Ovary (tissue), 9 donors: ENCODE measurements around the gene BTG2. TPM values are rescaled to one million over a fixed set of nuclear protein-coding genes. Genes with fewer than 3 reads are reported as not detected.

Source experiments
- DNase-seq, 5 donors: peaks; one replicate each; pipeline ENCODE4 v3.0.0-alpha.2; 2019 to 2020
- H3K27ac ChIP-seq, 2 donors: fragments of 200-600 bp; one replicate each; pipeline versions ENCODE4 v1.5.1 to v1.8.0; 2019 to 2022
- H3K27me3 ChIP-seq: fragments of 200-600 bp; one replicate; pipeline ENCODE4 v1.8.0; 2022
- H3K36me3 ChIP-seq: fragments of 200-600 bp; sonication (generic); one replicate; pipeline ENCODE4 v1.5.1; 2019
- H3K4me1 ChIP-seq: one replicate; pipeline ENCODE4 v1.8.1; 2013; ENCODE audit warnings: mild to moderate bottlenecking, moderate library complexity; ENCODE audit not compliant: insufficient read depth
- H3K4me3 ChIP-seq: fragments of 200-600 bp; sonication (generic); one replicate; pipeline ENCODE4 v1.5.1; 2017
- H3K9me3 ChIP-seq, 2 donors: fragments of 200-600 bp in 1 of 2; sonication (generic) in 1 of 2; one replicate each; pipeline versions ENCODE4 v1.5.1 to v1.8.1; 2013 to 2019; ENCODE audit warnings: mild to moderate bottlenecking in 1 of 2, moderate library complexity in 1 of 2
- EP300 ChIP-seq: sonication (generic); formaldehyde crosslinking; IDR thresholded peaks from one replicate; pipeline ENCODE4 v1.6.1; 2017; ENCODE audit warnings: antibody characterized with exemption
- POLR2A ChIP-seq: fragments of 450-650 bp; IDR thresholded peaks from one replicate; pipeline ENCODE4 v1.6.1; 2017; ENCODE audit warnings: antibody characterized with exemption, mild to moderate bottlenecking, moderate library complexity
- WGBS, 3 donors: extraction: QIAGEN DNeasy Blood & Tissue Kit in 1 of 3; methylation state at CpG; one replicate each; pipeline versions ENCODE4 v1.1.5 to v1.1.7; 2013 to 2017; 5-methylcytosine and 5-hydroxymethylcytosine counted together
- intact Hi-C, 4 donors: fragments of 100-400 bp; cut with DNase I; formaldehyde crosslinking; loops; one replicate each; pipeline versions ENCODE4 v1.11.0 to v1.15.1; 2022 to 2023
- polyA plus RNA-seq, 2 donors: library from polyadenylated mRNA; stranded (reverse); fragments of 200-250 nt in 1 of 2; fragments of 350-450 nt in 1 of 2; fragmentation: Illumina TruSeq in 1 of 2; extraction: RNeasy Lipid Tissue Mini Kit (QIAGEN cat#74804) in 1 of 2; gene quantifications; one replicate each; pipeline ENCODE4 v1.2.3, GENCODE V29; 2013 to 2014
- total RNA-seq, 7 donors: library from RNA; depleted of rRNA in 2 of 7; stranded (reverse); fragments of >200 nt in 2 of 7; fragmentation: NEBNext Ultra II Directional in 3 of 7; extraction: Animal tissue kit (Norgen Biotek cat#: 25700) in 3 of 7; gene quantifications; one replicate each; pipeline versions ENCODE4 v1.1.0 to v1.2.4, GENCODE V29; 2016 to 2023
- TF ChIP-seq, protein P1 (sequence below), 3 donors: fragments of 450-650 bp in 2 of 3; fragments of 200-600 bp in 1 of 3; IDR thresholded peaks; one replicate each; pipeline versions ENCODE4 v1.5.1 to v1.8.0; 2016 to 2022; ENCODE audit warnings: antibody characterized with exemption in 3 of 3, mild to moderate bottlenecking in 1 of 3
- donor health status: DM: no; HTN: no; CAD: no; lungs with moderate emphysema.
- donor health status: DM: no; HTN: no; CAD: no.
- donor health status: Bipolar disorder and iron deficiency.
- donor health status: DM: yes; HTN: yes; CAD: no.
- donor health status: DM: no; HTN: no; CAD: no.
- donor health status: DM: yes; HTN: yes; CAD: no.

BTG2 gene
- total and polyA plus RNA-seq, 9 donors: 113 to 395 (median 202) TPM

DNA sequence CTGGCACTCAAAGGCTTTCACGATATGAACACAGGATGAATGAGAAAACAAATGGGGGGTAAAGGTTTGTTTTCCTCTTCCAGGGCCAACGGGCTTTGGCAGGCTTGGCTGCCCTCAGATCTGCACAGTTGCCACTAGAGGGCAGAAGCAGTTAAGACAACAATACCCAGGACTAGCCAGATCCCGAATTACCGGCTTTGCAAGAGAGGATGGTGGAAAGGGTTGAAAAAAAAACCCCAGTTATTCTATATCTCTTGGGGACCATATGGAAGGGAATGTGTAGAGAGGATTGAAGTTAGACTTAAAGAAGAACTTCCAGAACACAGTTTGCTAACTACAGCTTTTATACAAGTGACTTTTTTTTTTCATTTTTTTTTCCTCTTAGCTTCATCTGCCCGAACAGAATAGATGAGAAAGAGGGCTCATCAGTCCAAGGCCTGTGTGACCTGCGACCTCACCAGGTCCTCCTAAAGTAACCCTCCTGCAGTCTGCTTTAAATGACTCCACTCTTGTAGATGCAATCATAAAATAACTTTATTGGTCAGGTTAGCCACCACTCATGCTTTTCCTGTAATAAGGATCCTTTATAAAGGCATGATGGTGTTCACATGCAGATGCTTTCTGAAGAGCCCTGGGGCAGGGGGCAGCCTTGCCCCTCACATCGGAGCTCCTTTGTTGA is 34.9 kb downstream of the BTG2 start:
- Histone ChIP-seq H3K4me1 (peaks cover 7% of the 10 kb centered on the region), H3K27ac (peak overlapping the region; percentile 67 to 74), H3K9me3 (no peaks in the 10 kb centered on the region), H3K4me3 (no peak overlapping the region), H3K27me3 (no peaks in the 10 kb centered on the region), H3K36me3 (no peaks in the 10 kb centered on the region)
- DNase-seq: peak; percentile 75 to 83 (median 79)
- TF ChIP-seq EP300: no peak
- TF ChIP-seq, protein P1, sequence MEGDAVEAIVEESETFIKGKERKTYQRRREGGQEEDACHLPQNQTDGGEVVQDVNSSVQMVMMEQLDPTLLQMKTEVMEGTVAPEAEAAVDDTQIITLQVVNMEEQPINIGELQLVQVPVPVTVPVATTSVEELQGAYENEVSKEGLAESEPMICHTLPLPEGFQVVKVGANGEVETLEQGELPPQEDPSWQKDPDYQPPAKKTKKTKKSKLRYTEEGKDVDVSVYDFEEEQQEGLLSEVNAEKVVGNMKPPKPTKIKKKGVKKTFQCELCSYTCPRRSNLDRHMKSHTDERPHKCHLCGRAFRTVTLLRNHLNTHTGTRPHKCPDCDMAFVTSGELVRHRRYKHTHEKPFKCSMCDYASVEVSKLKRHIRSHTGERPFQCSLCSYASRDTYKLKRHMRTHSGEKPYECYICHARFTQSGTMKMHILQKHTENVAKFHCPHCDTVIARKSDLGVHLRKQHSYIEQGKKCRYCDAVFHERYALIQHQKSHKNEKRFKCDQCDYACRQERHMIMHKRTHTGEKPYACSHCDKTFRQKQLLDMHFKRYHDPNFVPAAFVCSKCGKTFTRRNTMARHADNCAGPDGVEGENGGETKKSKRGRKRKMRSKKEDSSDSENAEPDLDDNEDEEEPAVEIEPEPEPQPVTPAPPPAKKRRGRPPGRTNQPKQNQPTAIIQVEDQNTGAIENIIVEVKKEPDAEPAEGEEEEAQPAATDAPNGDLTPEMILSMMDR (IDR thresholded peaks at IDR 0.05): peak; percentile 83 to 92 (median 90)
- 14 to 22% (median 18%) methylated on average over 7 of the region's 7 CpGs for WGBS, 3 donors
- intact Hi-C loops: loop anchor here in 3 of 4 donors (2.0 to 10.0 kb wide), 3 partner anchors 147 to 355 kb away; partner anchors contain the start of gene ATP2B4 (in 1 of the 3)

DNA sequence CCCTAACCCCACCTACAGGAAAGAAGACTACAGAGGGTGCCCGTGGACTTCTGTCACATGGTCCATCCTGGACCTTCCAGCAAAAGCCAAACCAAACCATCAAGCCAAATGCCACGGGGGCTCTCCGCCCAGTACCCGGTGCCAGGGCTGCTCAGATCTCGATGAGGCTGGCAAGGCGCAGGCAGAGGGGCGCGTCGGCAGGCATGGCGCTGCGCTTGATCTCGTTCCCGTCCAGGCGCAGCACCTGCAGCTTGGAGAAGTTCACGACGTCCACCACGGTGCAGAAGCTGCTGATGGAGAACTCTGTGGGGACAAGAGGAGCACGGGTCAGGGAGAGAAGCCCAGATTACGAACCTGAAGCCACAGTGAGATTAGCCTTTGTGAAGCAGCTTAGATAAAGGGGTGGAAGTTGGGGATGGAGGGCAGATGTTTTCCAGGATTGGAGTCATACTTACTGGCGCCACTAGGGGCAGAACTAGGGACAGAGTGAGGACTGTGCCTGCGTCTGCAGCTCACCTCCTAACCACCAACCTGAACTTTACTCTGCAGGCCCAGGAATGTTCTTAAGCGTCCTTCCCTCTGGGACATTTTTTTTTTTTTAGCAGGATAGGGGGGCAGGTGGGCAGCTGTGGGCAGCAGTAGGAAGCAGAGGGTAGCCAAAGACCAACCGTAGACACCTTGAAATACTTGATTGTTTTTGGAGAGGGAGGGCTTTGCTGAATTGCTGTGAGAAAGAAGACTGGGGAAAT is 37.0 kb downstream of the BTG2 start:
- Histone ChIP-seq H3K36me3 (no peaks in the 10 kb centered on the region), H3K4me3 (no peak overlapping the region), H3K9me3 (no peaks in the 10 kb centered on the region), H3K4me1 (peaks cover 7% of the 10 kb centered on the region), H3K27me3 (no peaks in the 10 kb centered on the region), H3K27ac (peak overlapping the region; percentile 13 to 28)
- WGBS, 3 donors: 62 to 67% (median 63%) methylated on average over 23 of the region's 23 CpGs
- intact Hi-C loops: loop anchor here in 2 of 4 donors (5.0 to 10.0 kb wide), 2 partner anchors 285 to 352 kb away; partner anchors contain the start of gene ATP2B4 (in 1 of the 2)
- peak in 2 of 5 donors; percentile 61 to 69 for DNase-seq
- TF ChIP-seq POLR2A (no peak), EP300 (no peak)
- TF ChIP-seq, protein P1 (IDR thresholded peaks at IDR 0.05): peak; percentile 40 to 79 (median 49)

GRCh38 chr1:203343956-203344754 is 38.8 kb downstream of the BTG2 start:
- TF ChIP-seq, protein P1 (IDR thresholded peaks at IDR 0.05): no peak
- TF ChIP-seq POLR2A (no peak), EP300 (no peak)
- no peak overlapping the region for H3K4me3 ChIP-seq
- intact Hi-C loops: loop anchor here in 2 of 4 donors (5.0 to 10.0 kb wide), 2 partner anchors 283 to 351 kb away; partner anchors contain the start of gene ATP2B4 (in 1 of the 2)
- H3K27me3 ChIP-seq: no peaks in the 10 kb centered on the region
- no peaks in the 10 kb centered on the region for H3K36me3 ChIP-seq
- peak in 2 of 5 donors; percentile 14 to 26 for DNase-seq
- H3K9me3 ChIP-seq: no peaks in the 10 kb centered on the region
- H3K4me1 ChIP-seq: peaks cover 4% of the 10 kb centered on the region
- H3K27ac ChIP-seq: peak overlapping the region in 1 of 2 donors; percentile 16
- 54 to 60% (median 58%) methylated on average over 9 of the region's 9 CpGs for WGBS, 3 donors
